HG02938 (cell line): ENCODE measurements around the gene SULT2B1.

Experiments used
- ATAC-seq: cut with Tn5 transposase; IDR thresholded peaks from one replicate; pipeline ENCODE4 v1.9.1; 2021; ENCODE audit warnings: mild to moderate bottlenecking, moderate library complexity; ENCODE audit not compliant: unreplicated experiment

The SULT2B1 gene

DNA sequence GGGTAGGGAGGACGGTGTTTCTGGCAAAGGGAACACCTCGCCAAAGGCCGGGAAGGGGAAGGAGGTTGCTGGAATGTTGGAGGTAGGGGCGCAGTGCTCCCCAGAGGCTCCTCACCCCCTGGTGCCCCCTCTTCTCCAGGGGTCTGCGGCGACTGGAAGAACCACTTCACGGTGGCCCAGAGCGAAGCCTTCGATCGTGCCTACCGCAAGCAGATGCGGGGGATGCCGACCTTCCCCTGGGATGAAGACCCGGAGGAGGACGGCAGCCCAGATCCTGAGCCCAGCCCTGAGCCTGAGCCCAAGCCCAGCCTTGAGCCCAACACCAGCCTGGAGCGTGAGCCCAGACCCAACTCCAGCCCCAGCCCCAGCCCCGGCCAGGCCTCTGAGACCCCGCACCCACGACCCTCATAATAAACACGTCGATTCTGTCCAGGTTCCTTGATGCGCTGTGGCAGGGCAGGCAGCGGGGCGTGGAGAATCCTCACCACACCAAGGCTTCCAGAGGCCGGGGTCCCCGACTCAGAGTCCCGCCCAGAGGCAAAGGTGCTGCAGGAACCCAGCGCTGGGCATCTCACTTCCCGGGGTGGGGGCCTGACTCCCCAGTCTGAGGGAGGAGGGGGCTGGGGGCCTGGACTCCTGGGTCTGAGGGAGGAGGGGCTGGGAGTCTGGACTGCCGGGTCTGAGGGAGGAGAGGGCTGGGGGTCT is 47.2 kb downstream of the SULT2B1 start:
- no peak for ATAC-seq

DNA sequence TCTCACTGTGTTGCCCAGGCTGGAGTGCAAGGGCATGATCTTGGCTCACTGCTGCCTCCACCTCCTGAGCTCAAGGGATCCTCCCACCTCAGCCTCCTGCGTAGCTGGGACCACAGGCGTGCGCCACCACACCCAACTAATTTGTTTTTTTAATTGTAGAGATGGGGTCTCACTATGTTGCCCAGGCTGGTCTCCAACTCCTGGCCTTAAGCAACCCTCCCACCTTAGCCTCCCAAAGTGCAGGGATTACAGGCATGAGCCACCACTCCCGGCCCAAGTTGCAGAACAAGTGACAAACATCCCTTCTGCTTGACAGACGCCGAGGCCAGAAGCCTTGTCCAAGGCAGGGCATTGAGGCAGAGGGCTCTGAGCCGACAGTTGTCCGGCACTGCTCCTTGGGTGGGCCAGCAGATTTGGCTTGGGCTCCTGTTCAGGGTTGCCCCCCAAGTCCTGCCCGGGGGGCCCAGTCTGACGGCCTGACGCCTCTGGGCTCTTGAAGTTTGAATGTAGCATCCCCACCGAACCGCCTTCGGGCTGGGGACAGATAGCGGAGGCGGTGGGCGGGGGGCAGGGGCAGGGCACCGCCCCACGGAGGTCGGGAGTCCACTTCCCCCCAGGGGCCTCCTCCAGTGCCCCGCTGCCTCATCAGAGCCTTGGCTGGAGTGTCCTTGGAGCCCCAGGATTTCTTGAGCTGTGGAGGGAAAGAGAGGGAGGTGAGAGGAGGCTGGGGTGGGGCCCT is 48.9 kb downstream of the SULT2B1 start:
- no peak for ATAC-seq

DNA sequence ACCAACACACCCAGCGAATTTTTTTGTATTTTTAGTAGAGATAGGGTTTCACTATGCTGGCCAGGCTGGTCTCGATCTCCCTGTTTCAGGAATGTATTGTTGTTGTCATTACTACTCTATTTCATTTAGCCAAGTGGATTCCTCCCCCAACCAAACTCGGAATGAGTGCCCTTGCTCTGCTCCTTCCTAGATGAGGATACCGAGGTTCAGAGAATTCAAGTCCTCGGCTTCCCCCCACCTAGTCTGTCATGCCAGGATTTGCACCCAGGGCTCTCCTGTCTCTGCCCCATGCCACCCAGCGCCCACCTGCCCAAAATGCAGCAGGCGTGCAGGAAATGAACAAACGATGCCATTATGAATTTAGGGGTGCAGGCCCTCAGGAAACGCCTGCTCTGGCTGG is 51.0 kb downstream of the SULT2B1 start:
- ATAC-seq, result no peak

DNA sequence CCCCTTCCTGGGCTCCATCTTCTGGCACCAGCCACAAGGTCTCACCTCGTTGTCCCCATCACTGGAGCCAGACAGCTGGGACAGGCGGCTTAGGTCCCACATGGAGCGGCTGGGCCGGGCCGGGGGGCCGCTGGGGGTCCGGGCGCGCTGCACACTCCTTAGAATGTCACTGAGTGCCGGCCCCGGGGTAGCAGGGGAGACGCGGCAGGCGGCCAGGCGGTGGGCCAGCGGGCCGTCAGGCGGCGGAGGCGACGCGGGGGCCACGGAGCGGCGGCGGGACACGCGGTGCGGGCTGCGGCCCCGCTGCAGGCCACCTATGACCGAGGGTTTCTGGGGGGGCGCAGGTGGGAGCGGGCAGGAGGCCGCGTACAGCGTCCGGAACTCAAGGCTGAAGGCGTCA is 51.5 kb downstream of the SULT2B1 start:
- no peak for ATAC-seq

DNA sequence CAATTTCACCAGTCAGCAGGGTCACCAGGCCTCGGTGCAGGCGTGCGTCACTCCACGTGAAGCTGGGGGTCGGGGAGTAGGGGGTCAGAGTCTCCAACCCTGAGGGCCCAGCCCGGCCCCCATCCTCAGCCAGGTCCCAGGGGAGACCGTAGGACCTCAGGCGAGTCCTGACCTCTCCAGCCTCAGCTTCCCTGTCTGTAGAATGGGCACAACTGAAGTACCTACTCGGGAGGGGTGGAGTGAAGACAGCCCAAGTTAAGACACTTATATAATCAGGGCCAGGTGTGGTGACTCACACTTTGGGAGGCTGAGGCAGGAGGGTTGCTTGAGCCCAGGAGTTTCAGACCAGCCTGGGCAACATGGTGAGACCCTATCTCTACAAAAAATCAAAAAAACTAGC is 51.9 kb downstream of the SULT2B1 start:
- ATAC-seq, result no peak

DNA sequence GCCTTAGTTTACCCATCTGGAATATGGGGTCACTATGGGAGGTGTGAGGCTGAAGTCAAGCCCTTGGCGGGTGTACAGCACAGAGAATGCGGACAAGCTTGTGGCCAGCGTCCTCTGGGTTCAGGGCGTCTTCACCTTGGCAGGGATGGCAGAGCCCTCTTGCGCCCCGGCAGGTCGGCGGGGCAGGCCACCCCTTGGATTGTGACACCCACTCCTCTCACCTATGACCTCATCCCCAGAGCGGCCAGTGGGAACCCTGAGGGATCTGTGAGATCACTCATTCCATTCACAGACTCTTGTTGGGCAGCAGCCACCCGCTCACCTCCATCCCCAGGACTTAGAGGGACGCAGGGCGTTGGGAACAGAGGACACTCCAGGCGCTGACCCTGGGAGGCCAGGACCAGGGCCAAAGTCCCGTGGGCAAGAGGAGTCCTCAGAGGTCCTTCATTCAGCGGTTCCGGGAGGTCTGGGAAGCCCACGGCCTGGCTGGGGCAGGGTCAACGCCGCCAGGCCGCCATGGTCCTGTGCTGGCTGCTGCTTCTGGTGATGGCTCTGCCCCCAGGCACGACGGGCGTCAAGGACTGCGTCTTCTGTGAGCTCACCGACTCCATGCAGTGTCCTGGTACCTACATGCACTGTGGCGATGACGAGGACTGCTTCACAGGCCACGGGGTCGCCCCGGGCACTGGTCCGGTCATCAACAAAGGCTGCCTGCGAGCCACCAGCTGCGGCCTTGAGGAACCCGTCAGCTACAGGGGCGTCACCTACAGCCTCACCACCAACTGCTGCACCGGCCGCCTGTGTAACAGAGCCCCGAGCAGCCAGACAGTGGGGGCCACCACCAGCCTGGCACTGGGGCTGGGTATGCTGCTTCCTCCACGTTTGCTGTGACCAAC is 54.7 kb downstream of the SULT2B1 start, which contains the start of gene SPACA4:
Gene SPACA4 (plus strand): TSS at position 280 of the 896 bp plus-strand sequence. CDS start 237 bp downstream, at position 517.
- ATAC-seq, result no peak

DNA sequence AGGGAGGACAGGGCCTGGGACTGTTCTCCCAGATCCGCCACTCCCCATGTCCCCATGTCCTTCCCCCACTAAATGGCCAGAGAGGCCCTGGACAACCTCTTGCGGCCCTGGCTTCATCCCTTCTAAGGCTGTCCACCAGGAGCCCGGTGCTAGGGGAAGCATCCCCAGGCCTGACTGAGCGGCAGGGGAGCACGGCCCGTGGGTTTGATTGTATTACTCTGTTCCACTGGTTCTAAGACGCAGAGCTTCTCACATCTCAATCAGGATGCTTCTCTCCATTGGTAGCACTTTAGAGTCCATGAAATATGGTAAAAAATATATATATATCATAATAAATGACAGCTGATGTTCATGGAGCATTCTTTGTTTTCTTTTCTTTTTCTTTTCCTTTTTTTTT is 55.4 kb downstream of the SULT2B1 start:
- ATAC-seq, result no peak

DNA sequence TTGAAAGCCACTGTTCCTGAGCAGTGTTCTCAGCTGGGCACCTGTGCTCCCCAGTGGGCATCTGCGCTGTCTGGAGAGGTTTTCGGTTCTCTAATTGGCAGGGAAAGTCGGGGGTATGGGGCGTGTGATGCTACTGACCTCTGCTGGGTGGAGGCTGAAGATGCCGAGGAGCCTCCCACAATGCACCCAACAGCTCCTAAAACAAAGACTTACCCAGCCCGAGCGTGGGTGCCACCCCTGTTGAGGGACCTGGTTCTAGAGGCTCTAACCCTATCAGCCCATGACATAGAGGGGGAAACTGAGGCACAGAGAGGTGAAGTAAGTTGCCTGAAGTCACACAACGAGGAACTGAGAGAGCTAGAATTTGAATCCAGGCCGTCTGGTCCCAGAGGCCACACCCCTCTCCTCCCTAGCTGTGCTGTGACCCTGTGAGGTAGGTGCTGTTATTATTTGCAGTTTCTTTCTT is 56.9 kb downstream of the SULT2B1 start:
- no peak for ATAC-seq

DNA sequence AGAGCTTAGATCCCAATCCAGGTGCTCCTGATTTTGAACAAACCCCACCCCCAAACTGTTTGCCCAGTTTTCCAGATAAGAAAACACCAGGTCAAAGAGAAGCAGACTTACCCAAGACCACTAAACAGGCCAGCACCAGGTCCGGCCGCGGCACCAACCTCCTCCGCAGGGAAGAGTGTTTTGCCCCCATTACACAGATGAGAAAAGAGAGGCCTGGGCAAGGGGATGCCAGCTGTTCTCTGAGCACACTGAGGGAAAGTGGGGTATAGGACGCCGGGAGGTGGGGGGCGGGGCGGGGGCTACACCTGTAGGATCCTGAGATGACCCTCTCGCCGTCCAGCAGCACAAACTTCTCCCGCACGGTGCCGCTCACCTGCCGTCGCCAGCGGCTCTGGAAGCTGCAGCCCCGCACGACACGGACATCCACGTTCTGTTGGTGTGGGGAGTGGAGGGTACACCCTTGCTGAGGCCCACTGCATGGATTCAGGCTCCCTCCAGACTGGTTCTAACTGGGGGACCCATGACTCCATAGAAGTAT is 57.7 kb downstream of the SULT2B1 start:
- ATAC-seq, result no peak

DNA sequence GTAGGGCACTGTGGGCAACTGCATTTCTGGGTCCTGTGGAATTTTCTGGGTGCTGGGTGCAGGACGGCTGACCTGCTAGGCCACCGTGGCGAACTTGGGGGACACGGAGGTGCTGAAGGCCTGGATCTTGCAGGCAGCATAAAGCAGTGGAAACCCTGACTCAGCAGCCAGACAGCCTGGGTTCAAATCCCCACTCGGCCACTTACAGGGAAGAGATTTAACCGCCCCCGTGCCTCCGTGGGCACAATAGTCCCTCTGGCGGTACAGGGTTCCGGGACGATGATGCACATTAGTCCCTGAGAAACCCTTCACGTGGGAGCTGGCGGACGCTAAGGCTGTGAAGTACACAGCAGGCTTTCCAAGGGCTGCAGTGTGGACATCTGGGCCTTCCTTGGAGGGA is 59.9 kb downstream of the SULT2B1 start:
- no peak for ATAC-seq

DNA sequence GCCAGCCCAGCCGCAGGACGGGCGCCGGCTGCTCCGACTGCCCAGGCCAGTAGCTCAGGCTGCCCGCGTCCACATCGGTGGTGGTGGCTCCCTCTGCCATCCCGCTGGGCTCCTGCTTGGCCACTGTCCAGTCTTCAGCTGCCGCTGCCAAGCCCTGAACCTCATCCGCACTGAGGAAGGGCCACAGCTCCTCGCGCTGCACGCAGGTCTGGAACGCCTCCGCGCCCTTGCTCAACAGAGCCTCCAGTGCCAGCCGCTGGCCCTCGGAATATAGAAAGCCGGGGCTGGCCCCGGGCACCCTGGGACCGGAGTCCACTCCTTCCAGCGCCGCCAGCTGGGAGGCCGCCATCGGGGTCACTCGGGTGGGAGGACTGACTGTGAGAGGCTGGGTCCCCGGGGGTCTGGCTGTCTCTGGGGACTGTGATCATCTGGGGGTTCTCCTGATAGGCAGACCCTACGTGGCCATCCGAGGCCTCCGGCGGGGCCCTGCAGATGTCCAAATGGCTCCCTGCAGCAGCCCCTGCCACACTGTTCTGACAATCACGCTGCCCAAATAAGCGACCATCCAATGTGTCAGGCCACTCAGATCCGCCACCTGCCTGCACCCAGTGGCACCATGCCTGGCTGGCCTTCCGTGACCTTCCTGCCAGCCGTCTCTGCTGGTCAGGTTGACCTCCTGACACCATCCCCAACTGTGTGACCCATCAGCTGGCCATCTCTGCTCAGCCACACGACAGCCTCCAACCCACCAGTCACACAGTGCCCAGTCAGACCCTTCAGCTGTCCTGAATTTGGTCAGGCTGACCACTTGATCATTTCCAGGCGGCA is 61.3 kb downstream of the SULT2B1 start:
- ATAC-seq, result no peak

DNA sequence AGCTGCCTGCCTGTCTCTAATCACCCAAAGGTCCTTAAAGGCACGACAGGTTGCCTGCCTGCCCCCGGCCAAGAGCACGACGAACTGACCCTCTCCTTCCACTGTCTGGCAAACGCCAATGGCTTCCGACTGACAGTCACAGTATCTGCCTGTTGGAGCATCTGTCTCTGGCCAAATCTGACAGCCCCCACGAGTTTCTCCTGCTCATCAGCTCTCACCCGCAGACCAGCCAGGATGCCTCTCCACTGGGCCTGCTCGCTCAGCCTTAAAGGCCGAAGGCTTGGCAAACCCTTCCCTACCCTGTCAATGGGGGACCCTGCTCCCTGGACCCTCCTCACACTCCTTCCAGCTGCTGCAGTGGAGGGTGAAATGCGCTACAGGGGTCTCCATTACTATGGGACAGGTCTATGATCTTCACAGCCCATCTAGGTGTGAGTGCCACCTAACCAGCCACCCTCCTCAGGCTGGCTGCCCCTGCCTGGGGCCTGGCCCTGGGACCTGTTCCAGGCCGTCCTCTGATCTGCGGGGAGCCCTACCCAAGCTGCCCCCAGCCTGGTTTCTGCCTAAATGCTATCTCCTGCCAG is 62.0 kb downstream of the SULT2B1 start:
- no peak for ATAC-seq

DNA sequence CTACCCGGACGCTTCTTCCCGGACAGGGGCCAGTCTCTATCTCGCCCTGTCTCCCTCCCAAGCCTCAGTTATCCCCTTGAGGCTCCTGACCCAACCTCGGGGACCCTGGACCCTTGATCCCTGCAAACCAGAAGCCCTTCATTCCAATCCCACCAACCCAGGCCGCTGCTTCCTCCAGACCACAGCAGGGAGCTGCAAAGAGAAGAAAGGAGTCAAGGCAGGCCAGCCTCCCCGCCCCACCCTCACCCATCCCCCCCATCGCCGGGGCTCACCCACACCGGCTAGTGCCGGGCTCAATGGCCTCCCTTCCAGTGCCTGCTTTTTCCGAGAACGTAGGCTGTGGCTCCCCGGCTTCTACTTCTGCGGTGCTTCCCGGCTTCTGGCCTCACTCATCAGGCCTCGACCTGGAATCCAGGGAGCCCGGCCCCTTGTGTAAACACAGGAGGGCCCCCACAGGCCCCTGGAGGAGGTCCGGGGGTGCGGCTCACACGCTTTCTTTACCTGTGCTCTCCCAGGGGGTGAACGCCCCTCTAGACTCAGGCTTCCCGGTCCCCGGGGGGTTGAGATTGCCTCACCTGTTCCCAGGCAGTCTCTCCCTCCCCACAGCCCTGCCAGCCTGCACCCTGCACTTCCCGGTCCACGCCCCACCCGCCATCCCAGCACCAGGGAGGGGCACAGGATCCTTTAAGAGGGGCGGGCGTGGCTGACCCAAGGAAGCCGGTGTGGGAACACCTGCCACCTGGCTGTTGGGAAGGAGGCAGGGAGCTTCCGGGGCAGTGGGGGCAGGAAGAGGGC is 62.7 kb downstream of the SULT2B1 start, which contains the start of gene FAM83E:
Gene FAM83E (minus strand): TSS at position 641 of the 795 bp plus-strand sequence. CDS start 1,704 bp downstream, outside the sequence.
- ATAC-seq, result no peak

DNA sequence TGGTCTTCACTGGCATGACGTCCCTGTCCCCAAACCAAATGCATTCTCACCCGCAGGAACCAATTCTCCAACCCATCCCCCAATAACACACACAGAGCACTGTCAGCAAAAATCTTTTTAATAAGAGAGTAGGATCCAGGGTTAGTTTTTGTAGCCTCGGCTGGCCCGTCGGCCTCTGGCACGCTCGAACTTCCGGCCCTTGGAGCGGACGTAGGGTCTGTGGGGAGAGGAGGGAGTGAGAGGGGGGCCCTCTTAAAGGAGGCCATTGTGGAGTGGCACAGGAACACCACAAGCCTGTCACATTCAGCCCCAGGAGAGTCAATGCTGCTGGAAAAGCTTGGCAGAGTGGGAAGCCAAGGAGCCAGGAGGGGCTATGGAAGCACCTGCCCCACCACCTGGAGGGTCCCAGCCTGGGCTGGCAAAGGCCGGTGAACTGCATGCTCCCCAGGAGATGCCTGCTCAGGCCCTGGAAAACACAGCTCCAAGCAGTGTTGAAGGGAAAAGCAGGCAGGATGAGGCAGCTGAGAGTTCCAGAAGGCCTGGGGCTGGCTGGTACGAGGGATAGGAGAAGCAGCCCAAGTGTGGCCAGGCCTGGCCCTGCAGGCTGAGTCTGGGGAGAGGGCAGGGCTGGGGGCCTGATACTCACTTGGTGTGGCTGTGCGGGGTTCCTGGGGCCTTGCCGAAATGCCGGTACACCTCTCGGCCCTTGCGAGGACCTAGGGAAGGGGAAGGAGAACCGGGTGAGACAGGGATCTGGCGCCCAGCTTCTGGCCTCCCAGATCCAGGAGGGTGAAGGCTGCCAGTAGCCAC is 63.5 kb downstream of the SULT2B1 start:
- no peak for ATAC-seq

DNA sequence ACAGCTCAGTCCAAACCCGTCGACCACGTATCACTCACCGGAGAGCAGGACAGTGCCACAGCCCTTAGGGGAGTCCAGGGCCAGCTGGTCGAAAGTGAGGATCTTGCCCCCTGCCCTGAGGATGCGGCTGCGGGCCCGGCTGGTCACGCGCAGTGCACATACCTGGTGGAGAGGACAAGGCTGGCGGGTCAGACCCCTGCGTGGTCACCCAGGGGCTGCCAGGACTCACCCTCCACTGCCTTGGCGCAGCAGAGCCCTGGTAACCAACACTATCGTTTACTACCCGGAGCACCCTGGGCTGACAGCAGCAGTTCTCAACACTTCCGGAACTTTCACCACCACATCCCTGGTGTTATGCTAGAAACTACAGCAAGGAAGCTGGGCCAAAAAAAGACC is 64.1 kb downstream of the SULT2B1 start:
- no peak for ATAC-seq

DNA sequence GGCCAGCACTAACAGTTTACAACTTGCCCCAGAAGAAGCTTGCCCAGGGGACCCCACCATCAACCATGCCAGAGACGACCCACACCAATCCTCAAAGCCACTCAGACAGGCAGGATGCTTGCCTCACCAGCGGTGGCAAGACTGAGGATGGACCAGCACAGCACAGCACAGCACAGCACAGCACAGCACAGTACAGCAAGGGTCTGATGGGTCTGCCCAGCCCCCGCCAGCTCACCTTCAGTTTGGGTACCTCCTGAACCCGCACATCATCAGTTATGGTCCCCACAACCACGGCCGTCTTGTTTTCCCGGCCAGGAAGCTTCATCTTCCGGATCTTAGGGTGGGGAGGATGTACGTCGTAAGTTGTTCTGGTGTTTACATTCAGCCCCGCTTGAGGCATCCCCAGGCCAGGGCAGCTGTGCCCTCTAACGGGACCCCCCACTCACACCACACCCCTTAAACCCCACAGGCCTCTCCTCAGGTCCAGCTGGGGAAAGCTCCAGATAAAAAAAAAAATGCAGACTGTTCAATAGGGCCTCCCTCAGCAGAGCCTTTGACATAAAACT is 64.6 kb downstream of the SULT2B1 start:
- no peak for ATAC-seq

DNA sequence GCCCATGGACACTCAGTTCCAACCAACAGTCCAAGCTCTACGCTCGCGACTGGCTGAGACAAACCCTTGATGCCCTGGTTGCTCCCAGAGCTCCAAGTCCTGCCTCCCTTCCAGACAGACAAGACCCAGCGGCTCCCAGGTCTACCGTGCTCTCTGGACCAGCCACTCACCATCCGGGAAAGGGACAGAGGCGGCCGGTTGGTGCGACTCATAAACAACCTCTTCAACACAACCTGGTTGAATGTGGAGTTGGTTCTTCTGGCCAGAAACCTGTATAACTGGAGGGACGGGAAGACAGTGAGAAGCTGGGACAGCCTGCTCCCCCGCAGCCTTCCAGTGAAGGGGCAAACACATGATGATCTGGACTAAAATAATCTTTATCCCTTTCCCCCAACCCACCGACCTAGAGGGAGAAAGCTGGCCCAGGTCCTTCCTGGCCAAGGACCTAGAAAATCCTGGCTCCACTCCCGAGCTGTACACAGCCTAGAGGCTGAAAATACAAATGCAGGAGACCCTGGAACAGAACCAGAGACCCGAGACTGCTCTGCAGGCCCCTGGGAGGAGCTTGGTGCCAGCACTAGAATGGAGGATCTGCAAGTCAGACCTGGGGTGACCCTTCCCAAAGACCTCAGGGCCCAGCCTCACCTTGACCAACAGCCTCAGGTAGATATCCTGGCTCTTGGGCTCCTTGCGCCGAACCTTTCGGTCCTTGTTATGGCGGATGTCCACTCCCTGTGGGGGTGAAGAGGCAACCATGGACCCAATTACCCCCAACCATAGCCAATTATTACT is 65.4 kb downstream of the SULT2B1 start:
- no peak for ATAC-seq
